OCI-LY1 (cell line): Measurements from ENCODE around the gene BCAR3.

ENCODE experiments used
- H2AFZ ChIP-seq: fragments of 200-600 bp; sonication (generic), shearing (Covaris generic); 2 replicates; pipeline ENCODE4 v1.6.0; 2014; ENCODE audit warnings: antibody characterized with exemption, mild to moderate bottlenecking, low read length
- H3F3A ChIP-seq: fragments of 200-600 bp; sonication (generic), shearing (Covaris generic); 2 replicates; pipeline ENCODE4 v1.6.0; 2014; ENCODE audit warnings: mild to moderate bottlenecking, antibody characterized with exemption, low read length, moderate library complexity; ENCODE audit not compliant: insufficient read depth
- H3K27ac ChIP-seq: fragments of 200-600 bp; sonication (generic); 2 replicates; pipeline ENCODE4 v1.5.1; 2014; ENCODE audit warnings: low read length, mixed run types, mild to moderate bottlenecking, low read depth; ENCODE audit not compliant: poor library complexity, severe bottlenecking
- H3K27me3 ChIP-seq: fragments of 200-600 bp; sonication (generic); 2 replicates; pipeline ENCODE4 v1.6.0; 2014; ENCODE audit warnings: antibody characterized with exemption, mild to moderate bottlenecking, low read length, moderate library complexity; ENCODE audit not compliant: insufficient read depth
- H3K36me3 ChIP-seq: fragments of 200-600 bp; sonication (generic); 2 replicates; pipeline ENCODE4 v1.6.1; 2014; ENCODE audit warnings: mild to moderate bottlenecking, antibody characterized with exemption, low read length, moderate library complexity, mixed read lengths; ENCODE audit not compliant: insufficient read depth
- H3K4me1 ChIP-seq: fragments of 200-600 bp; sonication (generic); 2 replicates; pipeline ENCODE4 v1.5.1; 2014; ENCODE audit warnings: mild to moderate bottlenecking, low read length, moderate library complexity; ENCODE audit not compliant: insufficient read depth, severe bottlenecking
- H3K4me2 ChIP-seq: fragments of 200-600 bp; sonication (generic), shearing (Covaris generic); 2 replicates; pipeline ENCODE4 v1.6.1; 2014; ENCODE audit warnings: low read length
- H3K4me3 ChIP-seq: fragments of 200-600 bp; sonication (generic); 2 replicates; pipeline ENCODE4 v1.5.1; 2014; ENCODE audit warnings: low read length, low read depth, mild to moderate bottlenecking, mixed read lengths; ENCODE audit not compliant: poor library complexity, severe bottlenecking
- H3K79me2 ChIP-seq: fragments of 200-600 bp; shearing (Covaris generic); 2 replicates; pipeline ENCODE4 v1.6.1; 2016; ENCODE audit warnings: mixed run types, low read length, mixed read lengths; ENCODE audit not compliant: insufficient read depth
- H3K9ac ChIP-seq: fragments of 200-600 bp; sonication (generic), shearing (Covaris generic); 2 replicates; pipeline ENCODE4 v1.6.1; 2014; ENCODE audit warnings: mild to moderate bottlenecking, low read length, mixed read lengths
- H3K9me2 ChIP-seq: fragments of 200-600 bp; sonication (generic), shearing (Covaris generic); 2 replicates; pipeline ENCODE4 v1.6.1; 2014; ENCODE audit warnings: low read depth, mild to moderate bottlenecking, low read length, mixed read lengths
- H3K9me3 ChIP-seq: fragments of 200-600 bp; shearing (Covaris generic); 2 replicates; pipeline ENCODE4 v1.6.1; 2014; ENCODE audit warnings: low read length, mixed read lengths
- H4K20me1 ChIP-seq: fragments of 200-600 bp; sonication (generic), shearing (Covaris generic); 2 replicates; pipeline ENCODE4 v1.6.0; 2016; ENCODE audit warnings: mild to moderate bottlenecking, low read length; ENCODE audit not compliant: insufficient read depth
- CTCF ChIP-seq: fragments of 200-600 bp; sonication (generic), shearing (Covaris generic); IDR thresholded peaks from 2 replicates; pipeline ENCODE4 v1.5.1; 2017; ENCODE audit warnings: mild to moderate bottlenecking, antibody characterized with exemption, low read length, moderate library complexity, mixed read lengths
- EZH2 ChIP-seq: fragments of 200-600 bp; sonication (generic), shearing (Covaris generic); IDR thresholded peaks from 2 replicates; pipeline ENCODE4 v1.8.0; 2017; ENCODE audit warnings: borderline replicate concordance, mixed run types, mild to moderate bottlenecking, antibody characterized with exemption, low read length, moderate library complexity, mixed read lengths

The BCAR3 gene

DNA sequence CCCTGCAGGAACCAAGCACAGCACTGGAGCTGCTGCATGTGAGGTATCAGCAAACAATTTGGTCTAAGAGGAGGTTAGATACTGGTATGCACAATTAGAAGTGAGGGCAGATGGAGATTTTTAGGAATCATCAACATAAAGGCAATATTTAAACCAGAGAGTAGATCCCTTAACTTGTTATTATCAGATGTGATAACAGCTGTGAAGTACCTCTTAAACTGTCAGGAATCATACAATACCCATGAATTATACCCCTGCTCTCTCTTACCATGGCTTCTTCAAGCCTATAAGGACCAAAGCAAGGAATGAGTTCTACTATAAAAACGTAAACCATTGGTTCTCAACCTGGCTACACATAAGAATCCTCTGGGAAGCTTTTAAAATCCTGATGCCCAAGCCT is 3.9 kb downstream of the BCAR3 start:
- no peaks in the 10 kb centered on the region for H4K20me1 ChIP-seq
- H3K4me2 ChIP-seq: no peak overlapping the region
- H3F3A ChIP-seq: no peaks in the 10 kb centered on the region
- no peaks in the 10 kb centered on the region for H3K36me3 ChIP-seq
- H3K27me3 ChIP-seq: no peaks in the 10 kb centered on the region; the same call in 1 of the 2 replicates
- no peak overlapping the region for H3K9ac ChIP-seq
- no peak overlapping the region for H3K4me3 ChIP-seq
- no peak overlapping the region for H3K27ac ChIP-seq
- H3K79me2 ChIP-seq: no peaks in the 10 kb centered on the region
- no peaks in the 10 kb centered on the region for H3K9me3 ChIP-seq
- no peaks in the 10 kb centered on the region for H3K4me1 ChIP-seq
- no peaks in the 10 kb centered on the region for H3K9me2 ChIP-seq
- TF ChIP-seq CTCF: no peak
- no peak for TF ChIP-seq EZH2
- no peak overlapping the region for H2AFZ ChIP-seq

DNA sequence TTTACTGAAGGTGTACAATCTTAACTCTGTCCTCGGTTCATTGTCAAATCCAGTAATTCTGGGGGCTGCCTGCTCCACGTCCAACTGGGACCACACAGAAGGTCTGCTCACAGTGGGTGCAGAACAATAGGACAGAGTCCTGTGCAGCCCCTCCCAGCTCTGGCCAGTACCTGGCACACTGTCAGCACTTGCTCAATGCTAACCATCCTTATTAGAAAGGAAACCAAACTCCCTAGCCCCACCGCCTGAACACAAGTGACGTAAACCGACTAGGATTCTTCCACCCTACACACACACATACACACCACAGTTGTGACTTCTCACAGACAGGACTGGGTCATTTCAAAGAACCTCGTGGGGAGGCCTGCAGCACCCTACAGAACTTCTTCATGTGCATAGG is 5.2 kb downstream of the BCAR3 start:
- TF ChIP-seq CTCF (no peak), EZH2 (no peak)
- no peaks in the 10 kb centered on the region for H3K9me2 ChIP-seq
- no peak overlapping the region for H3K4me2 ChIP-seq
- no peak overlapping the region for H3K27ac ChIP-seq
- no peaks in the 10 kb centered on the region for H3F3A ChIP-seq
- no peak overlapping the region for H2AFZ ChIP-seq
- H3K36me3 ChIP-seq: no peaks in the 10 kb centered on the region
- H4K20me1 ChIP-seq: no peaks in the 10 kb centered on the region
- H3K4me1 ChIP-seq: no peaks in the 10 kb centered on the region
- H3K4me3 ChIP-seq: no peak overlapping the region
- no peaks in the 10 kb centered on the region for H3K79me2 ChIP-seq
- H3K9me3 ChIP-seq: no peaks in the 10 kb centered on the region
- no peak overlapping the region for H3K9ac ChIP-seq
- H3K27me3 ChIP-seq: no peaks in the 10 kb centered on the region; the same call in 1 of the 2 replicates

DNA sequence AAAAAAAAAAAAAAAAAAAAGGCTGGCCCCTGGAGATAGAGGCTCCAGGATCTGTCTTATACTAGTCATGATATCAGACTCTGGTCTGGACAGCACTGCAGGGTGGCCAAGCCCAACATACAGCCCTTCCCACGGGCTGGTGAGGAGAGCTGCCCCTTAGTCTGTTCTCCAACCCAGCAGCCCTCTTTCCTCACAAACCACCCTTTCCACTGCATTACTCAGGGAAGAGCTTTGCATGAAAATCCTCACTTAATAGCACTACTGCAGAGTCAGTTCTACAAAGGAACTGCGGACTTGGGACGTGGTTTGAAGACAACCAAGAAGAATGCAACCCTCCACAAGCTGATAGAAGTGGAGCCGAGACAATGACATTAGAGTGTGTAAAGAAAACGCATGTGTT is 5.7 kb downstream of the BCAR3 start:
- Histone ChIP-seq H3K4me3 (no peak overlapping the region), H3F3A (no peaks in the 10 kb centered on the region), H3K79me2 (no peaks in the 10 kb centered on the region)

More for the DNA sequence above, 5.7 kb downstream of the BCAR3 start:
- no peaks in the 10 kb centered on the region; the same call in 1 of the 2 replicates for H3K27me3 ChIP-seq
- no peak overlapping the region for H2AFZ ChIP-seq
- H3K9me3 ChIP-seq: no peaks in the 10 kb centered on the region
- no peak overlapping the region for H3K9ac ChIP-seq
- no peaks in the 10 kb centered on the region for H3K9me2 ChIP-seq
- no peak overlapping the region for H3K4me2 ChIP-seq
- no peaks in the 10 kb centered on the region for H3K4me1 ChIP-seq
- no peaks in the 10 kb centered on the region for H3K36me3 ChIP-seq
- TF ChIP-seq EZH2 (no peak), CTCF (no peak)
- no peak overlapping the region for H3K27ac ChIP-seq
- no peaks in the 10 kb centered on the region for H4K20me1 ChIP-seq
